ENCODE results near the gene STIM1. TPM values are rescaled to one million over a fixed set of nuclear protein-coding genes. Genes with fewer than 3 reads are reported as not detected.

Gene STIM1
- total and polyA plus RNA-seq, 10 of the 15 experiments (the other 5 are each of a cell fraction or from before 2014, with no cell fraction given) = 8.6 to 57.7 (median 29.3) TPM

DNA sequence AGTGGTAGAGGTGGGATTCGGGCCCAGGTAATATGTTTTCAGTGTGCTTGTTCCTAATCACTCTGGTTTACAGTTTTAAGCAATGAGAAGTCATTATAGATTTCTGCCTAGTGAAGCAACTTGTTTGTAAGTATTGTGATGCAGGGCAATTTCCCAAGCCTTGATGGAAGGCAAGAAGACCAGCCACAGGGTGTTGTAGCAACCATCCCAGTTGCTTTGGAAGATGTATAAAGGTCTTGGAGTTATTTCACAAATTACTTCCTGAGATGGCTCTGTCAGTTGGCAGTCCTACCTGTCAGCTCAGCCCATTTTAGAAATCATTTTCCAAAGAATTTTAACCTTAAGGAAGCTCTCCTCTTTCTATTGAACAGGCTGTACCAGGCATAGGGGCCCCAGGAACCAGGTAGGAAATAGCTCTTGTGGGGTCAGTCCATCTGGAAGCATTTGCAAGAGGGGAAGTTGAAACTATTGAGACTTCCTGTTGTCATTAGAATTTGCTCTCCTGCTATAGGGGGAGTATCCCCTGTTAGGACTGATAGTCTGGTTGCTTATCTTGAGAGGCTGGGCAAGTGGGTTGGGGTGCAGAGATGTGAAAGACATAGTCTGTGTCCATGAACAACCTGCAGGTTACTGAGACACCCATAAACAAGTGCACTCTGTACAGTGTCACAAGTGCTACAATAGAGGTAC lies 47.9 kb downstream of the STIM1 start:
- ChIA-PET SMC1A (ENCODE audit: uncharacterized antibody, unreplicated experiment) (interaction anchor here (0.8 to 6.1 kb wide), 21 partner anchors 8 to 169 kb away, joined by 3 to 71 read pairs (median 7); partner anchors contain the start of gene STIM1), RAD21 (ENCODE audit: unreplicated experiment) (interaction anchor here (0.7 to 7.6 kb wide), 8 partner anchors 8 to 1696 kb away, joined by 3 to 87 read pairs (median 5); partner anchors contain the start of genes RHOG and STIM1), CTCF (interaction anchor here (0.7 to 4.2 kb wide), 9 partner anchors 9 to 170 kb away, joined by 3 to 36 read pairs (median 7); partner anchors contain the start of gene STIM1), POLR2A (interaction anchor here (0.6 to 2.8 kb wide), 8 partner anchors 9 to 78 kb away, joined by 3 to 15 read pairs (median 4); no protein-coding TSS in a partner anchor)
- intact Hi-C loops (cut with micrococcal nuclease; ENCODE audit: unreplicated experiment) = no loop called here
- Histone ChIP-seq H3K27ac (ENCODE audit: control insufficient read depth, insufficient read depth) (no peak overlapping the region; the same call in 1 of the 2 replicates), H3K9ac (ENCODE audit: control insufficient read depth, insufficient read depth, low read length) (no peak overlapping the region), H4K20me1 (ENCODE audit: control insufficient read depth, insufficient read depth) (no peaks in the 10 kb centered on the region), H3K4me2 (ENCODE audit: control insufficient read depth, insufficient read depth) (peak overlapping the region; percentile 40), H3K4me3 (no peak overlapping the region; the same call in 1 of the 2 replicates), H2AFZ (ENCODE audit: control insufficient read depth, low read depth, low read length) (no peak overlapping the region), H3K79me2 (ENCODE audit: control insufficient read depth, insufficient read depth, low read length) (peaks cover 63% of the 10 kb centered on the region), H3K27me3 (replicated peaks in 1 of 2; ENCODE audit: control insufficient read depth in 2 of 2, insufficient read depth in 2 of 2, low read length in 1 of 2) (no peaks in the 10 kb centered on the region), H3K4me1 (ENCODE audit: control insufficient read depth, insufficient read depth, low read length) (peaks cover 51% of the 10 kb centered on the region), H3K36me3 (ENCODE audit: control insufficient read depth in 2 of 2, insufficient read depth in 2 of 2, low read length in 1 of 2) (no peaks in the 10 kb centered on the region), H3K9me3 (replicated peaks; ENCODE audit: control insufficient read depth, insufficient read depth, low read length) (no peaks in the 10 kb centered on the region; the same call in 2 of the 3 replicates)
- TF ChIP-seq ETV6 (conservative IDR thresholded peaks at IDR 0.05 in 1 of 2, IDR thresholded peaks at IDR 0.05 in 1 of 2; ENCODE audit: borderline replicate concordance in 1 of 2, low read depth in 1 of 2) = peak in 1 of 2 experiments; percentile 80; a peak in 1 of 4 replicates
- TF ChIP-seq BHLHE40 (IDR thresholded peaks at IDR 0.05; ENCODE audit: borderline replicate concordance in 1 of 2, low read depth in 2 of 2, low read length in 1 of 2) = no peak
- peak; percentile 14; the same call in 1 of the 2 replicates for TF ChIP-seq SPI1 (IDR thresholded peaks at IDR 0.05; ENCODE audit: borderline replicate concordance, insufficient read depth, low read depth, low read length)
- WGBS (ENCODE audit: insufficient coverage, insufficient replicate concordance, low lambda C conversion rate, missing lambda C conversion rate) = 96% methylated on average over 1 of the region's 1 CpG
- ATAC-seq = peak; percentile 47
- no peak for FAIRE-seq
- in situ Hi-C loops (cut with MboI) = no loop called here
- BruUV-seq (replicated peaks) = no TSS peak
- no peak for DNase-seq (ENCODE audit: low read depth, low spot score)

Measured in GM12878 (cell line).